Ectodermal cell (in vitro differentiated cells): ENCODE measurements around the gene RASAL1.

ENCODE experiments used
- H3K27ac ChIP-seq: 2 replicates; pipeline ENCODE4 v1.7.0; 2013; ENCODE audit warnings: mild to moderate bottlenecking, low read depth, low read length; ENCODE audit not compliant: insufficient read depth, poor library complexity, severe bottlenecking
- H3K27me3 ChIP-seq: 2 replicates; pipeline ENCODE4 v1.7.0; 2013; ENCODE audit warnings: mild to moderate bottlenecking, low read length; ENCODE audit not compliant: insufficient read depth, control insufficient read depth, poor library complexity, severe bottlenecking
- H3K36me3 ChIP-seq: one replicate; pipeline ENCODE4 v1.7.0; 2013; ENCODE audit warnings: low read length; ENCODE audit not compliant: control insufficient read depth, insufficient read depth
- H3K4me1 ChIP-seq: one replicate; pipeline ENCODE4 v1.7.0; 2013; ENCODE audit warnings: low read length; ENCODE audit not compliant: control insufficient read depth, insufficient read depth
- H3K4me3 ChIP-seq: 2 replicates; pipeline ENCODE4 v1.7.0; 2013; ENCODE audit warnings: low read depth, low read length, control low read depth; ENCODE audit not compliant: insufficient read depth
- H3K9me3 ChIP-seq: 2 replicates; pipeline ENCODE4 v1.7.0; 2013; ENCODE audit warnings: mild to moderate bottlenecking, low read length, moderate library complexity; ENCODE audit not compliant: control insufficient read depth
- WGBS, 2 experiments: methylation state at CpG; one replicate each; pipeline ENCODE4 v1.1.7; 2013; ENCODE audit warnings: missing lambda C conversion rate in 2 of 2; 5-methylcytosine and 5-hydroxymethylcytosine counted together

RASAL1 gene

GRCh38 chr12:113096675-113097461, 38.7 kb downstream of the RASAL1 start:
- no peaks in the 10 kb centered on the region for H3K27me3 ChIP-seq
- WGBS, 2 experiments, result 93 to 94% methylated on average over 30 of the region's 30 CpGs
- no peaks in the 10 kb centered on the region for H3K9me3 ChIP-seq
- peaks cover 13% of the 10 kb centered on the region for H3K4me1 ChIP-seq
- H3K27ac ChIP-seq, result no peak overlapping the region
- H3K4me3 ChIP-seq, result no peak overlapping the region
- H3K36me3 ChIP-seq, result no peaks in the 10 kb centered on the region

- WGBS, 2 experiments, result 73 to 74% methylated on average over 6 of the region's 6 CpGs
- H3K4me1 ChIP-seq, result peaks cover 13% of the 10 kb centered on the region
Measured at GRCh38 chr12:113095405-113095804, 40.2 kb downstream of the RASAL1 start.

GRCh38 chr12:113094738-113095137, 40.8 kb downstream of the RASAL1 start:
- Histone ChIP-seq H3K36me3 (no peaks in the 10 kb centered on the region), H3K27ac (no peak overlapping the region), H3K4me1 (peaks cover 13% of the 10 kb centered on the region), H3K9me3 (no peaks in the 10 kb centered on the region), H3K4me3 (no peak overlapping the region), H3K27me3 (no peaks in the 10 kb centered on the region)
- 93% methylated on average over 16 of the region's 16 CpGs for WGBS, 2 experiments

More at GRCh38 chr12:113095405-113095804, 40.2 kb downstream of the RASAL1 start:
- Histone ChIP-seq H3K9me3 (no peaks in the 10 kb centered on the region), H3K27me3 (no peaks in the 10 kb centered on the region), H3K36me3 (no peaks in the 10 kb centered on the region), H3K4me3 (no peak overlapping the region), H3K27ac (no peak overlapping the region)

GRCh38 chr12:113093409-113094101, 42.0 kb downstream of the RASAL1 start:
- H3K4me3 ChIP-seq, result no peak overlapping the region
- H3K9me3 ChIP-seq, result no peaks in the 10 kb centered on the region
- no peaks in the 10 kb centered on the region for H3K27me3 ChIP-seq
- H3K36me3 ChIP-seq, result no peaks in the 10 kb centered on the region
- peaks cover 13% of the 10 kb centered on the region for H3K4me1 ChIP-seq
- no peak overlapping the region for H3K27ac ChIP-seq
- WGBS, 2 experiments, result 59 to 64% methylated on average over 32 of the region's 32 CpGs

GRCh38 chr12:113092607-113093408, 42.8 kb downstream of the RASAL1 start:
- no peaks in the 10 kb centered on the region for H3K9me3 ChIP-seq
- H3K4me3 ChIP-seq, result peak overlapping the region; percentile 18
- no peaks in the 10 kb centered on the region for H3K36me3 ChIP-seq
- no peaks in the 10 kb centered on the region for H3K27me3 ChIP-seq
- WGBS, 2 experiments, result 12 to 13% methylated on average over 31 of the region's 31 CpGs
- H3K27ac ChIP-seq, result no peak overlapping the region
- peaks cover 9% of the 10 kb centered on the region for H3K4me1 ChIP-seq

GRCh38 chr12:113091506-113091905, 44.1 kb downstream of the RASAL1 start:
- Histone ChIP-seq H3K9me3 (no peaks in the 10 kb centered on the region), H3K36me3 (no peaks in the 10 kb centered on the region), H3K27me3 (no peaks in the 10 kb centered on the region), H3K4me3 (no peak overlapping the region), H3K27ac (no peak overlapping the region), H3K4me1 (peaks cover 4% of the 10 kb centered on the region)
- WGBS, 2 experiments, result 84% methylated on average over 3 of the region's 3 CpGs

GRCh38 chr12:113090740-113091139, 44.8 kb downstream of the RASAL1 start:
- no peak overlapping the region for H3K27ac ChIP-seq
- H3K9me3 ChIP-seq, result no peaks in the 10 kb centered on the region
- WGBS, 2 experiments, result 81% methylated on average over 21 of the region's 21 CpGs
- H3K36me3 ChIP-seq, result no peaks in the 10 kb centered on the region
- H3K4me3 ChIP-seq, result no peak overlapping the region
- no peaks in the 10 kb centered on the region for H3K27me3 ChIP-seq
- H3K4me1 ChIP-seq, result peaks cover 4% of the 10 kb centered on the region

GRCh38 chr12:113089839-113090238, 45.7 kb downstream of the RASAL1 start:
- Histone ChIP-seq H3K4me1 (peaks cover 4% of the 10 kb centered on the region), H3K36me3 (no peaks in the 10 kb centered on the region), H3K4me3 (no peak overlapping the region), H3K9me3 (no peaks in the 10 kb centered on the region), H3K27ac (no peak overlapping the region), H3K27me3 (no peaks in the 10 kb centered on the region)

- Histone ChIP-seq H3K36me3 (no peaks in the 10 kb centered on the region), H3K4me1 (peaks cover 4% of the 10 kb centered on the region), H3K27me3 (no peaks in the 10 kb centered on the region), H3K9me3 (no peaks in the 10 kb centered on the region), H3K27ac (no peak overlapping the region), H3K4me3 (no peak overlapping the region)
- WGBS, 2 experiments, result 93% methylated on average over 13 of the region's 13 CpGs
Measured at GRCh38 chr12:113088971-113089756, 46.4 kb downstream of the RASAL1 start.
